Renal cortex interstitium (tissue), 11 donors: ENCODE data around the gene CD70. TPM values are rescaled to one million over a fixed set of nuclear protein-coding genes. Genes with fewer than 3 reads are reported as not detected.
"Not testable (repeated sequence)": the region's sequence is repeated elsewhere in the genome, so short reads cannot be mapped to it uniquely, and the experiment has no call there.

ENCODE experiments used
- DNase-seq, 11 donors: peaks; one replicate each; pipeline ENCODE4 v3.0.0-alpha.2; 2013; ENCODE audit warnings: low read depth in 9 of 11, low spot score in 4 of 11; ENCODE audit errors: extremely low read depth in 1 of 11
- polyA plus RNA-seq, 3 donors: library from polyadenylated mRNA; unstranded; fragments of 120-200 nt; gene quantifications; one replicate each; pipeline ENCODE4 v1.2.1, GENCODE V29; 2013; ENCODE audit not compliant: insufficient read length in 3 of 3

Gene CD70
- polyA plus RNA-seq, 3 donors: 0.19 TPM; not detected in 2

GRCh38 chr19:6600951-6601536, 10.1 kb upstream of the CD70 start:
- not testable (repeated sequence) for DNase-seq

DNA sequence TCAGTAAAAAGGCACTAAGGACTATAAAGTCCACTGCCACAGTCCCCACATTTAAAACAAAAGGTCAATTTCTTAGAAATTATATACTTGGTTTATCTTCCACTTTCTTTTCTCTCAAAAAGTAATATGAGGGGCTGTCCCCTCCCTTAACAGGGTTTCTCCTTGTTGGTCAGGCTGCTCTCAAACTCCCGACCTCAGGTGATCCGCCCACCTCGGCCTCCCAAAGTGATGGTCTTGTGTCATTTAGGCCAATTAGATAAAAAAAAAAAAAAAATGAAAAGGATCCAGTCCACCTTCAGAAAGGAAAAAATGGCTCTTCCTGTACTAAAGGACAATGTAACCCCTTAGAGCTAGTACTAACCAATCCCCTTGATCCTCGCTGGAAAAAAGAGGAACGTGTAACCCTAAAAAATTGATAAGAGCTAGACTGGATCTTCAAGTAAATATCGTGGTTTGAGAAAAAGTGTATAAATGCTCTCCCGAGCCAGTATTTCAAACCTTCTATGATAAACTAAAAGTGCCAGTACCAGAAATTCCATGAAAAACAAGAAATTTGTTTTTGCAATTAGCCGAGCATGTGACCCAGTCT, 9.0 kb upstream of the CD70 start:
- DNase-seq: no peak

- not testable (repeated sequence) for DNase-seq
Observed at GRCh38 chr19:6598254-6598892, 7.4 kb upstream of the CD70 start.

- DNase-seq: not testable (repeated sequence)
Observed at GRCh38 chr19:6597471-6598253, 6.7 kb upstream of the CD70 start.

DNA sequence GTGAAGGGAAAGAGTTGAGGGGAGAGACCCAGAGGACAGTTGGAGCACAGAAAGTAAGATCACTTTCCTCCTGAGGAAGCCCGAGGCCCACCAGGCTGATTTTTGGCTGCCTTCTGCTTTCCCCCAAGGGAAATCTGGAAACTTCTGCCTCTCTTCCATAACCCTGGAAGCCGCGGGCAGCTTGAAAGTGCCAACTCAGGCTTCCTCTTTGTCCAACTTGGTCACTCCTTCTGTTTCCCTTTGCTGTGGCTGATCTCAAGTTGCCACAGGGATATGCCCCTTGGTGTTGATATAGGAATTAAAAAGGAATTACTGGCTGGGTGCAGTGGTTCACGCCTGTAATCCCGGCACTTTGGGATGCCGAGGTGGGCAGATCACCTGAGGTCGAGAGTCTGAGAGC, 5.7 kb upstream of the CD70 start:
- DNase-seq: no peak

DNA sequence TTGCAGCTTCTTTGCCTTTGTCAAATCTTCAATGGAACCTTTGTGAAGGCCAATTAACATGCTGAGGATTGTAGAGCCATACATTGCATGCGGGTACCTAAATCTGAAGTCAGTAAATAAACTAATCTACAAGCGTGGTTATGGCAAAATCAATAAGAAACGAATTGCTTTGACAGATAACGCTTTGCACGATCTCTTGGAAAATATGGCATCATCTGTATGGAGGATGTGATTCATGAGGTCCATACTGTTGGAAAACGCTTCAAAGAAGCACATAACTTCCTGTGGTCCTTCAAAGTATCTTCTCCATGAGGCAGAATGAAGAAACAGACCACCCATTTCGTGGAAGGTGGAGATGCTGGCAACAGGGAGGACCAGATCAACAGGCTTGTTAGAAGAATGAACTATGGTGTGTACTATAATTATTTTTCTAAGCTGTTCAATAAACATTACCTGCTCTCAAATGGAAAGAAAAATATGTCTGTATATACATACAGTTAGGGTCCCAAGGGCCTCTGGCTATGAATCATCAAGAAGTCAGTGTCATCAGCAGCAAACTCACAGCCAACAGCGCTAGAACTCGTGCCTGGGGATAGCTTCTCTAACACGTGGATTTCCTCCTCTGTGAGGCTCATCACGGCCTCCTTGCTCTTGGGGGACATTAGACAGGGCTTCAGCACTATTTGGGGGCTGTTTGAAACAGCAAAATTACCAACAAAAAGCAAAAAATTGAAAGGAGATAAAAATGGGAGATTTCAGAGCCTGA, 2.9 kb upstream of the CD70 start:
- no peak for DNase-seq

GRCh38 chr19:6590258-6590826, 608 bp downstream of the CD70 start:
- DNase-seq: no peak

GRCh38 chr19:6589711-6590257, 1.2 kb downstream of the CD70 start:
- no peak for DNase-seq

GRCh38 chr19:6588508-6589345, 2.2 kb downstream of the CD70 start:
- DNase-seq: no peak

- no peak for DNase-seq
Observed at GRCh38 chr19:6587998-6588507, 2.9 kb downstream of the CD70 start.

GRCh38 chr19:6587093-6587820, 3.7 kb downstream of the CD70 start:
- no peak for DNase-seq

DNA sequence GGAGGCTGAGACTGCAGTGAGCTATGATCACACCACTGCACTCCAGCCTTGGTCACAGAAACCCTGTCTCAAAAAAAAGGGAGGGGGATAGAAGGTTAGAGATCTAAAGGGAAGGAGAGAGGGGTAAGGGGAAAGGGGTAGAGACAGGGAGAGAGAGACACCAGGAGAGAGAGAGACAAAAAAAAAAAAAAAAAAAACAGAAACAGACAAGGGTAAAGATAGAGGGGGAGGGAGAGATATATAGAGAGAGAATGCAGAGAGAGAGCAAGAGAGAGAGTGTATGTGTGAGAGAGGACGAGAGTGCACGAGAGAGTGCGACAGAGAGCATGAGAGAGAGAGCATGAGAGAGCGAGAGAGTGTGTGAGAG, 4.2 kb downstream of the CD70 start:
- DNase-seq: no peak

DNA sequence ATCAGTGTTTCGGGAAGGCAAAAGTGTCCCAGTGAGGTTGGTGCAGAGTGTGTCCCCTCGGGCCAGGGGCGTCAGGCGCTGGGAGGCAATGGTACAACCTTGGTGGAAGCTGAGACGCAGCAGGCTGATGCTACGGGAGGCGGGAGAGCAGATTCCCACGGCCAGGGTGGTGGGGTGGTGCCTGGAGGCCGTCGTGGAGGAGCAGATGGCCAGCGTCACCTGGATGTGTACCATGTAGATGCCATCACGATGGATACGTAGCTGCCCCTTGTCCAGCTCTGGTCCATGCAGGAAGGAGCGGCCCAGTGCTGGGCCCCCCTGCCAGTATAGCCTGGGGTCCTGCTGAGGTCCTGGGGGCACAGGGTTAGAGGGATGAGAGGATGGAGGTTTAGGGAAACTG, 4.9 kb downstream of the CD70 start:
- DNase-seq: no peak

DNA sequence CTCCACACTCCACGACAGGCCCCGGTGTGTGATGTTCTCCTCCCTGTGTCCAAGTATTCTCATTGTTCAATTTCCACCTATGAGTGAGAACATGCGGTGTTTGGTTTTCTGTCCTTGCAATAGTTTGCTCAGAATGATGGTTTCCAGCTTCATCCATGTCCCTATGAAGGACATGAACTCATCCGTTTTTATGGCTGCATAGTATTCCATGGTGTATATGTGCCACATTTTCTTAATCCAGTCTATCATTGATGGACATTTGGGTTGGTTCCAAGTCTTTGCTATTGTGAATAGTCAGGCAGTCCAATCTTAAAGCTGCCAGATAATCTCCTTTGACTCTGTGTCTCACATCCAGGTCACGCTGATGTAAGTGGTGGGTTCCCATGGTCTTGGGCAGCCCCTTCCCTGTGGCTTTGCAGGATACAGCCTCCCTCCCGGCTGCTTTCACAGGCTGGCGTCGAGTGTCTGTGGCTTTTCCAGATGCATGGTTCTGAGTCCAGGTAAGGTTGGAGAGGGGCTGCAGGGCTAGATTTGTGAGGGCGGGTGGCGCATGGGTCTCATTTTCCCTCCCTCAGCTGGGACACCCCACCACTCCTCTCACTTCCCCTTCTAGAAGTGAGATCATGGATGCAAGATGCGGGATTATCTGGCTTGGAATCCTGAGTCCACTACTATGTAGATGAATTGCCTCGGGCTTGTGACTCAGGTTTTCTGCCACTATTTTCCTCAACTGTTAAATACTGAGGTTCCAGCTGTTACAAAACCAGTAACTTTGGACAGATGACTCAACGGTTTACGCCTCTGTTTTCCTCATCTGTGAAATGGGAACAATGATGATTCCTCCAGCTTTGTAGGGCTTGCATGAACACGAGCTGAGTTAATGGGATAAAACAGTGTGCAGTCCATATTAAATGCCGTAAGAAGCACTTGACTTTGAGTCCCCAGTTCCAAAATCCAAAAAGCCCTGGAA, 8.2 kb downstream of the CD70 start:
- DNase-seq: not testable (repeated sequence)

DNA sequence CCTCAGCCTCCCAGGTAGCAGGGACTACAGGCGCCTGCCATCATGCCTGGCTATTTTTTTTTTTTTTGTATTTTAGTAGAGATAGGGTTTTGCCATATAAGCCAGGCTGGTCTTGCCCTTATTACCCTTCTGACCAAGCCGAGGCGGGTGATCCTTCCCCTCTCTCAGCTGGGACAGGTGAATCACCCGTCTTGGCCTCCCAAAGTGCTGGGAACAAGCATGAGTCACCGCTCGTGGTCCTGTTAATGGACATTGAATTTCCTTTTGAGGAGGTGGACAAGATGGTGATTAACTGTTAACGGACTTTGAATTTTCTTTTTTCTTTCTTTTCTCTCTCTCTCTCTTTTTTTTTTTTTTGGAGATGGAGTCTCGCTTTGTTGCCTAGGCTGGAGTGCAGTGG, 10.6 kb downstream of the CD70 start:
- no peak for DNase-seq
